AG09309 (cell line): ENCODE measurements around the gene WNT10A.

Experiments
- DNase-seq: peaks from one replicate; pipeline ENCODE4 v3.0.0-alpha.2; 2010; ENCODE audit warnings: low read depth
- H3K4me3 ChIP-seq: 2 replicates; pipeline ENCODE4 v1.5.1; 2011; ENCODE audit warnings: mild to moderate bottlenecking, low read depth, low read length, moderate library complexity; ENCODE audit not compliant: control insufficient read depth
- TF ChIP-seq, protein P1 (sequence below): IDR thresholded peaks from 2 replicates; pipeline ENCODE4 v1.5.1; 2011; ENCODE audit warnings: mild to moderate bottlenecking, low read depth, low read length, inconsistent platforms; ENCODE audit not compliant: insufficient read depth, control insufficient read depth; ENCODE audit errors: missing control alignments

WNT10A gene

DNA sequence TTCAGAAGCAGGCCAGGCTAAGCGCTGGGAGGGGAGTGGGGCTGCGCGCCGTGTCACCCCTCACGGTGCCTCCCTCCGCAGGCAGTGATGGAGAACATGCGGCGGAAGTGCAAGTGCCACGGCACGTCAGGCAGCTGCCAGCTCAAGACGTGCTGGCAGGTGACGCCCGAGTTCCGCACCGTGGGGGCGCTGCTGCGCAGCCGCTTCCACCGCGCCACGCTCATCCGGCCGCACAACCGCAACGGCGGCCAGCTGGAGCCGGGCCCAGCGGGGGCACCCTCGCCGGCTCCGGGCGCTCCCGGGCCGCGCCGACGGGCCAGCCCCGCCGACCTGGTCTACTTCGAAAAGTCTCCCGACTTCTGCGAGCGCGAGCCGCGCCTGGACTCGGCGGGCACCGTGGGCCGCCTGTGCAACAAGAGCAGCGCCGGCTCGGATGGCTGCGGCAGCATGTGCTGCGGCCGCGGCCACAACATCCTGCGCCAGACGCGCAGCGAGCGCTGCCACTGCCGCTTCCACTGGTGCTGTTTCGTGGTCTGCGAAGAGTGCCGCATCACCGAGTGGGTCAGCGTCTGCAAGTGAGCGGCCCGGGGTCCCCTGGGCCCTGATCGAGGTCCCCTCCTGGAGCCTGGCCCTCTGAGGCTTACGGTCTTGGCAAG is 12.2 kb downstream of the WNT10A start:
- TF ChIP-seq, protein P1, sequence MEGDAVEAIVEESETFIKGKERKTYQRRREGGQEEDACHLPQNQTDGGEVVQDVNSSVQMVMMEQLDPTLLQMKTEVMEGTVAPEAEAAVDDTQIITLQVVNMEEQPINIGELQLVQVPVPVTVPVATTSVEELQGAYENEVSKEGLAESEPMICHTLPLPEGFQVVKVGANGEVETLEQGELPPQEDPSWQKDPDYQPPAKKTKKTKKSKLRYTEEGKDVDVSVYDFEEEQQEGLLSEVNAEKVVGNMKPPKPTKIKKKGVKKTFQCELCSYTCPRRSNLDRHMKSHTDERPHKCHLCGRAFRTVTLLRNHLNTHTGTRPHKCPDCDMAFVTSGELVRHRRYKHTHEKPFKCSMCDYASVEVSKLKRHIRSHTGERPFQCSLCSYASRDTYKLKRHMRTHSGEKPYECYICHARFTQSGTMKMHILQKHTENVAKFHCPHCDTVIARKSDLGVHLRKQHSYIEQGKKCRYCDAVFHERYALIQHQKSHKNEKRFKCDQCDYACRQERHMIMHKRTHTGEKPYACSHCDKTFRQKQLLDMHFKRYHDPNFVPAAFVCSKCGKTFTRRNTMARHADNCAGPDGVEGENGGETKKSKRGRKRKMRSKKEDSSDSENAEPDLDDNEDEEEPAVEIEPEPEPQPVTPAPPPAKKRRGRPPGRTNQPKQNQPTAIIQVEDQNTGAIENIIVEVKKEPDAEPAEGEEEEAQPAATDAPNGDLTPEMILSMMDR = peak; percentile 36
- DNase-seq = no peak
- 0 out of 2 replicates have a peak overlapping the region, but pooled peaks have one; percentile 5 for H3K4me3 ChIP-seq

DNA sequence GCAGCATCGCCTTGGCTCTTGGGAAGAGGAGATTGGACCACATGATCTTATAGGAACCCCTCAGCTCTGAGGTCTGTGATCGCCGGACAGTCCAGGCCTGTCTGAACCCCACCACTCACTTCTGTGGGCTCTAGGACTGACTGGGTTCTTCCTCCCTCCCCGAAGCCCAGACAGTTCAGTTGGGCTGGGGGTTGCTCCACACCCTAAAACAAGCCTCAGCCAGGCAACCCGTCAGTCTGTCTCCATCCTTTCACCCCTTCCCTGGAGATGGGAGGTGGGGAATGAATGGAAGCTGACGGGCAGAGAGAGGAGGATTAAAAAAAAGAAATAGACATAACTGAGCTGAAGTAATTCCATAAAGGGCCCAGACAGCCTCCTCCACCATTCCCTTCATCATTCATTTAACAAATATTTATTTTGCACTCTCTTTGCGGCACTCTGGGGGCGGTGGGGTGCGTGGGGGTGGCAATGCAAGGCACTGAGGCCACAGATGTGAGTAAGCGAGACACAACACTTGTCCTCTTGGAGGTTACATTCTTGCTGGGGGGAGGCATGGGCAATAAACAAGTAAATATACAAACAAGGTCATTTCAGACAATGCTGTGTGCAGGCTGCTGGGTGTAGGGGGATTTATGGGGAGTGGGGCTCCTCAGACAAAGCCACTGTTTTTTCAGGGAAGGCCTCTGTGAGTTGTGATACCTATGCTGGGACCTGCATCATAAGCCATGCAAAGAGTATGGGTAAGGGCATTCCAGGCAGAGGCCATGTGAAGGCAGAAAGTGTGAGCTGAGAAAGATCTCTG is 12.9 kb downstream of the WNT10A start:
- TF ChIP-seq, protein P1 = no peak

DNA sequence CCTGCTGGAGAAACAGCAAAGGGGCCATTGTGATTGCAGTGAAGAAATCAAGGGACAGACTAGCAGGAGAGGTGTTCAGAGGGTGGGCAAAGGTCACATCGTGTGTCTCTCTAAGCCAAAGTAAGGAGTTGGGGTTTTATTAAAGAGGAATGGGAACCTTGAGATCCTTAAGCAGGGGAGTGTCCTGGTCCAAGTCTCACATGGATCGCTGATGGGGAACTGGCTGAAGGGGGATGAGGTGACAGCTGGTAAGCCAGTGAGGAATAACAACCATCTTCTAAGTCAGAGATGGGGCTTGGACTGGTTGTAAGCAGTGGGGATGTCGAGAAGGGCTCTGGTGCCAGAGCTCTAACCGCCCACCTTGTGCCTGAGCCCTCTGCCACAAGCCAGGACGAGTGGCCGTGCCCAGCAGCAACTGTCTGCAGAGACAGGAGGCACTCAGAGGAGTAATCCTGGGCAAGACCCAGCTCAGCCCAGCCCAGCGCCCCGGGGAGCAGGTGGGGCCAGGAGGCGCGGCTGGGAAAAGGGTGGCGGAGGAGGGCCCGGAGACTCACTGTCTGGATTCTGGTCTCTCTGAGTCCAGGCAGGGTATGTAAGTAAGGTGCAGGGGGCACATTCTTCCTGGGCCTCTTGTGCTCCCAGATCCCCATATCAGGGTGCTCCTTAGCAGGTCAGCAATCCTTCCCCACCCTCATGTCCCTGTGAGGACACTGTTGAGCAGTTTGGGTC is 13.7 kb downstream of the WNT10A start:
- no peak overlapping the region for H3K4me3 ChIP-seq
- no peak for DNase-seq
- TF ChIP-seq, protein P1 = no peak

More for the DNA sequence above, 12.9 kb downstream of the WNT10A start:
- DNase-seq = no peak
- H3K4me3 ChIP-seq = no peak overlapping the region

DNA sequence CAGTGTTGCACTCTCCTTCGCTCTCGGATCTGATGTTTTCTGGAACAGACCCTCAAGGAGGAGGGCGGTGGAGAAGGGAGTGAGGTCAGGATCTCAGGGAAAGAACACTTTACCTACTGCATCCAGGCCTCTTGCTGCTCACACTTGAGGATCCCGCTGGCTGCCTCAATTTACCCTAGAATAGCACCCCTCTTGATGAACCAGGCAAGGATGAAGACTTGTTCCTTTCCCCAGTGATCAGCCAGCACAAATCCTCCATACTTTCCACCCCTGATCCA is 14.2 kb downstream of the WNT10A start:
- no peak overlapping the region for H3K4me3 ChIP-seq
- TF ChIP-seq, protein P1 = no peak
- no peak for DNase-seq

DNA sequence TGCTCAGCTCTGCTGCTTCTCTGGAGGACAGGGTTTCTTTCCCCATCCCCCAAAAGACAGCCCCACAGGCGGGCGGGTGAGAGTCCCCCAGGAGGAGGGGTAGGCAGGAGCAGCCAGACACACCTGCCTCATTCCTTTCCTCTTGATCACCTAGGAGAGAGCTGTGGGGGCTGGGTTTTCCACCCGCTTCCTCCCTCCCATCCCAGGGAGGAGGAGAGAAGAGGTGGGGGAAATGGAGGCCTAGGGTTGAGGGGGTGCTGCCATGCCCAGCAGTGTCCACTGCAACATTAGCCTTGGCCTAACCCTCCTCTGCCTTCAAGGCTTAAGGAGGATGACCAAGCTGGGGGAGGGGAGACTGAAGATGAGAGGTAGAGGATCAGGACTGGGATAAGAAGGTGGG is 14.7 kb downstream of the WNT10A start:
- TF ChIP-seq, protein P1 = no peak
- no peak for DNase-seq
- H3K4me3 ChIP-seq = no peak overlapping the region

DNA sequence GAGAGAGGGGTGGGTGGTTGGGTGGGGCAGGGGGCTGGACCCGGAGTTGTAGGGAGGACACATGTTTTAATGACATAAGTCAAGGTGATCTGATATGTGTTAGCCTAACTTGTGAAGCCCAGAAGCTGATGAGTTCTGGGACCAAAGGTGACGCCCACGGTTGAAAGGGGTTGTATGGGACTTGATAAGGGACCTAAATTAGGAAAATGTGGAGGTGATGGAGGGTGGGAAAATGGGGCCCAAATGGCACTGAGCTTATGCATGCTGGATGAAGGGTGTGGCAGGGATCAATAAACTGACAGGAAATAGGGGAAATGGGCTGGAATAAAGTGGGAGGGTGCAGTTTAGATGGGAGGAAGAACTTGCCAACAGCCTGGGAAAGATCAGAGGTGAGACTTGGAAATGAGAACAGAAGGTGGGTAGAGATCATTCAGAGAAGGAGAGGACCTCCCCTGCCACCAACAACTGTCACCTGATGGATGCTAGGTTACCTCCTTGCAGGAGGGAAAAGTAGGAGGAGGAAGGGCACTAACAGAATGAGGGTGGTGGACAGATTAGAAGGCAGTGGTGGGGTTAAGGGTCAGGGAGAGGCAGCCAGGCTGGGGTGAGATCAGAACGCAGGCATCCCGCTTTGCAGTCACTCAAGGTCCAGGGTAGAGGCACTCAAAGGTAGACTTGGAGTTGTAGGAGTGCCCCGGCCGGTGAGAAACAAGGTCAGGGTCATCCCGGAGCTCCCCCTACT is 15.3 kb downstream of the WNT10A start:
- no peak overlapping the region for H3K4me3 ChIP-seq
- no peak for DNase-seq
- TF ChIP-seq, protein P1 = no peak
